Thyroid gland (tissue), 4 donors: ENCODE data around the gene SLC25A11.

ENCODE experiments used
- CTCF ChIP-seq, 6 experiments: fragments of 200-600 bp in 3 of 6; fragments of 450-650 bp in 3 of 6; sonication (generic) in 3 of 6; IDR thresholded peaks; one replicate each; pipeline ENCODE4 v1.5.1; 2016 to 2019; ENCODE audit warnings: antibody characterized with exemption in 6 of 6, mild to moderate bottlenecking in 2 of 6, inconsistent platforms in 1 of 6, moderate library complexity in 1 of 6
- POLR2A ChIP-seq, 2 donors: fragments of 450-650 bp; IDR thresholded peaks; one replicate each; pipeline ENCODE4 v1.6.1; 2017; ENCODE audit warnings: antibody characterized with exemption in 2 of 2, mild to moderate bottlenecking in 2 of 2, moderate library complexity in 1 of 2

DNA sequence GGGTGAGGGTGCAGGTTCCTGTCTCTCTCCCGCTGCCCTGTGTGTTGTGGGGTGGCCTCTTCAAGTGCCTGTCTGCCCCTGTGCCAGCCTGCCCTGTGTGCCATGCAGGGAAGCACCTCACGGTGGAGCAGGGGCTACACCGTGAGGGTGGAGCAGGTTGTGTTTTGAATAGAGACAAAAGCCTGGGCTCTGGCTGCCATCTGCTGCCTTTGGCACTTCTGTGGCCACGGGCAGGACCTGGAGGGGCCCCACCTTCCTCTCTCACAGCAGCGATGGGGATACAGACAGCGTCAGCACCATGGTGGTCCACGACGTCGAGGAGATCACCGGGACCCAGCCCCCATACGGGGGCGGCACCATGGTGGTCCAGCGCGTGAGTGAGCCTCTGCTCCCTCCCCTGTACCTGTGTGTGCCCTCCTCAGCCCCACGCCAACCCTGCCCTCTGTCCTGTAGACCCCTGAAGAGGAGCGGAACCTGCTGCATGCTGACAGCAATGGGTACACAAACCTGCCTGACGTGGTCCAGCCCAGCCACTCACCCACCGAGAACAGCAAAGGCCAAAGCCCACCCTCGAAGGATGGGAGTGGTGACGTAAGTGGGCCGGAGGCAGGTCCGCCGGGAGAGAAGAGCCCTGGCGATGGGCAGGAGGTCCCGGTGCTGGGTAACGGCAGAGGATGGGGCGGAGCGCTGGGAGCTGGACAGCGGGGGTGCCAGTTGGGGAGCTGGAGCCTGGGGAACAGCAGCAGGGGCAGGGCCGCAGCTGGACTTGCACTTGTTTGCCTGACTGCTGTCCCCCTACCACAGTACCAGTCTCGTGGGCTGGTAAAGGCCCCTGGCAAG, 45.9 kb downstream of the SLC25A11 start:
- TF ChIP-seq CTCF (IDR thresholded peaks at IDR 0.05): no peak
- TF ChIP-seq POLR2A (IDR thresholded peaks at IDR 0.05): no peak
